Measurements from ENCODE around the gene WDR83. TPM values are rescaled to one million over a fixed set of nuclear protein-coding genes. Genes with fewer than 3 reads are reported as not detected.
"Not testable (repeated sequence)": the region's sequence is repeated elsewhere in the genome, so short reads cannot be mapped to it uniquely, and the experiment has no call there.

WDR83 gene
- total RNA-seq, 1 donor from 2014 or later, result 14.6 TPM

DNA sequence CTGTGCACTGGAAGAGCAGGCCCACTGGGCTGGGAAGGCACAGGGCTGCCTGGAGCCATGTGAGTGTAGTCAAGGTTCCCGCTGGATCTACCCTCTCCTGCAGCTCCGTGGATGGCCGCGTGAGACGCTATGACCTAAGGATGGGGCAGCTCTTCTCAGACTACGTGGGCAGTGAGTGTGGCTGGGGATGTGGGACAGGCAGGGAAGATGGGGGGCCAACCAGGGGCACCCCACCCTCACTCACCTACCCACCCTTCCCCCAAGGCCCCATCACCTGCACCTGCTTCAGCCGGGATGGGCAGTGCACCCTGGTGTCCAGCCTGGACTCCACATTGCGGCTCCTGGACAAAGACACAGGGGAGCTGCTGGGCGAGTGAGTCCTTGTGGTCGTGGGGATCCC lies 6.1 kb downstream of the WDR83 start:
- Mint-ChIP-seq H3K27me3 (no peaks in the 10 kb centered on the region), H3K36me3 (peaks cover 20% of the 10 kb centered on the region), H3K4me1 (ENCODE audit: unreplicated experiment) (peaks cover 5% of the 10 kb centered on the region), H3K4me3 (no peak overlapping the region), H3K27ac (no peak overlapping the region), H3K9me3 (no peaks in the 10 kb centered on the region)
- TF ChIP-seq, protein P1, sequence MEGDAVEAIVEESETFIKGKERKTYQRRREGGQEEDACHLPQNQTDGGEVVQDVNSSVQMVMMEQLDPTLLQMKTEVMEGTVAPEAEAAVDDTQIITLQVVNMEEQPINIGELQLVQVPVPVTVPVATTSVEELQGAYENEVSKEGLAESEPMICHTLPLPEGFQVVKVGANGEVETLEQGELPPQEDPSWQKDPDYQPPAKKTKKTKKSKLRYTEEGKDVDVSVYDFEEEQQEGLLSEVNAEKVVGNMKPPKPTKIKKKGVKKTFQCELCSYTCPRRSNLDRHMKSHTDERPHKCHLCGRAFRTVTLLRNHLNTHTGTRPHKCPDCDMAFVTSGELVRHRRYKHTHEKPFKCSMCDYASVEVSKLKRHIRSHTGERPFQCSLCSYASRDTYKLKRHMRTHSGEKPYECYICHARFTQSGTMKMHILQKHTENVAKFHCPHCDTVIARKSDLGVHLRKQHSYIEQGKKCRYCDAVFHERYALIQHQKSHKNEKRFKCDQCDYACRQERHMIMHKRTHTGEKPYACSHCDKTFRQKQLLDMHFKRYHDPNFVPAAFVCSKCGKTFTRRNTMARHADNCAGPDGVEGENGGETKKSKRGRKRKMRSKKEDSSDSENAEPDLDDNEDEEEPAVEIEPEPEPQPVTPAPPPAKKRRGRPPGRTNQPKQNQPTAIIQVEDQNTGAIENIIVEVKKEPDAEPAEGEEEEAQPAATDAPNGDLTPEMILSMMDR (conservative IDR thresholded peaks at IDR 0.05), result no peak
- DNase-seq (ENCODE audit: extremely low spot score, unreplicated experiment), result no peak

DNA sequence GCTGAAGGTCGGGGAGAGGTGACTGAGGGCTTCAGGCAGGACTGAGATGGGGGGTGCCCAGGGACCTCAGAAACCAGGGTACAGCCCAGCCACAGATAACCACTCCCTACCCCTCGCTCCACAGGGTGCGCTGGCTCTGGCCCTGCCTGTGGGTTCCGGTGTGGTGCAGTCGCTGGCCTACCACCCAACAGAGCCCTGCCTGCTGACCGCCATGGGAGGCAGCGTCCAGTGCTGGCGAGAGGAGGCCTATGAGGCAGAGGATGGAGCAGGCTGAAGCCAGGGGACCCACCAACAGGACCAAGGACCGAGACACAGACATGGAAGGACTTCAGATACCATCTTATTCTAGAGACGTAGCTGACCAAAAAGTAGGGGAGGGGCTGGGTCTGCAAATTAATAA lies 8.8 kb downstream of the WDR83 start:
- H3K4me1 Mint-ChIP-seq (ENCODE audit: unreplicated experiment), result peaks cover 5% of the 10 kb centered on the region
- no peaks in the 10 kb centered on the region for H3K9me3 Mint-ChIP-seq
- no peak overlapping the region for H3K27ac Mint-ChIP-seq
- peaks cover 27% of the 10 kb centered on the region for H3K36me3 Mint-ChIP-seq
- H3K27me3 Mint-ChIP-seq, result no peaks in the 10 kb centered on the region
- TF ChIP-seq, protein P1 (conservative IDR thresholded peaks at IDR 0.05), result no peak
- H3K4me3 Mint-ChIP-seq, result no peak overlapping the region
- no peak for DNase-seq (ENCODE audit: extremely low spot score, unreplicated experiment)

DNA sequence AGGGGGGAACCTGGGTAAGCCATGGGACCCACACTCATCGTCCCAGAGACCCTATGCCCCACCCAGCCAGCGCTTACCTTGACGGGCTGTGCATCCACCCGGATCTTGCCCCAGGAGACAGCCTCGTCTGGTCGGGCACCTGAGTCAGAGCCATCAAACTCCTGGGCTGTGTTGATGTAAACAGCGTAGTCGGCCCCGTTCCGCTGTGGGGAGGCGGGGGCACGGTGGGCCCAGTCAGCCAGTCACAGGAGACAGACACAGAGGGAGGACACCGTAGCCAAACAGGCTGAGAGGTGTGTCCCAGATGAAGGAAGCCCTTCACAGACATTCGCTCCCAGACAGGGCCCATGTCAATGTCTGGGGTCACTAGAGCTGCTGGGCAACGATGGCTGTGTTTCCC lies 9.3 kb downstream of the WDR83 start:
- Mint-ChIP-seq H3K27ac (peak overlapping the region; percentile 63), H3K9me3 (no peaks in the 10 kb centered on the region), H3K27me3 (no peaks in the 10 kb centered on the region), H3K4me1 (ENCODE audit: unreplicated experiment) (peaks cover 7% of the 10 kb centered on the region), H3K36me3 (peaks cover 28% of the 10 kb centered on the region), H3K4me3 (no peak overlapping the region)
- DNase-seq (ENCODE audit: extremely low spot score, unreplicated experiment), result no peak
- TF ChIP-seq, protein P1 (conservative IDR thresholded peaks at IDR 0.05), result no peak

DNA sequence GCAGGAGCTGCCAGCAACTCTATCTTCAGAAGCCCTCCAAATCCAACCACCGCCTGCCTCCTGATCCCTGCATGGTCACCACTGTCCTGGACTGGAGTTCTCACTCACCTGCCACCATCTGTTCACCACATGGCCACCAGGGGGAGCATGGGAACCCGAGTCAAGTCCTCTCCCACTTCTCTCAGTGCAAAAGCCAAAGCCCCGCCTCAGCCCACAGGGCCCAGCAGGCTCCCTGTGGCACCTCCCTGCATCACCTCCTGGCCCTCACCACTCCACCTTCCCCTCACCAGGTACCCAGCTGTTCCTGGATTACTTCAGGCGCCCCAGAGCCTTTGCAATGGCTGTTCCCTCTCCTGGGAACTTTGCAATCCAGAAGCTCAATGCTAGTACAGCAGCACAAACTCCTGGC lies 9.8 kb downstream of the WDR83 start:
- Mint-ChIP-seq H3K4me3 (peak overlapping the region; percentile 61), H3K27me3 (no peaks in the 10 kb centered on the region), H3K9me3 (no peaks in the 10 kb centered on the region), H3K4me1 (ENCODE audit: unreplicated experiment) (peaks cover 11% of the 10 kb centered on the region), H3K27ac (peak overlapping the region; percentile 63), H3K36me3 (peaks cover 33% of the 10 kb centered on the region)
- TF ChIP-seq, protein P1 (conservative IDR thresholded peaks at IDR 0.05), result peak; percentile 87
- peak; percentile 93 for DNase-seq (ENCODE audit: extremely low spot score, unreplicated experiment)

DNA sequence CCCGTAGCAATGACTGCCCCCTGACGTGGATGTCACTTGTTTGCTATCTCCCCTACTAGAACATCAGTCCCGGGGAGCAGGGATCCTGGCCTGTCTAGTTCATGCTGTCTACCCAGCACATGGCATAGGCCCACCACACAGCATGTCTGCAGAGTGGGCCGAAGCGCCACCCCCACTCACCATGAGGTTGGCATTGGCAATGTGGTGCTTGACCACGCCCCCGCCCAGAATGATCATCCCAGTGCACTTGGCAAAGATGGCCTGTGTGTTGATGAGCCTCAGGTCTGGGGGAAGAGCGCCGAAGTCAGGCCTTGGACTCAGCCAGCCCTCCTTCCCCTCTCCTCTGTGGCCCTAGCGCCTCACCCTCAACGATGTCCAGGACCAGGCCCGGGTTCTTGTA lies 10.3 kb downstream of the WDR83 start:
- Mint-ChIP-seq H3K27ac (peak overlapping the region; percentile 63), H3K4me1 (ENCODE audit: unreplicated experiment) (peaks cover 9% of the 10 kb centered on the region), H3K9me3 (no peaks in the 10 kb centered on the region), H3K4me3 (no peak overlapping the region), H3K27me3 (no peaks in the 10 kb centered on the region), H3K36me3 (peaks cover 31% of the 10 kb centered on the region)
- TF ChIP-seq, protein P1 (conservative IDR thresholded peaks at IDR 0.05), result no peak
- no peak for DNase-seq (ENCODE audit: extremely low spot score, unreplicated experiment)

DNA sequence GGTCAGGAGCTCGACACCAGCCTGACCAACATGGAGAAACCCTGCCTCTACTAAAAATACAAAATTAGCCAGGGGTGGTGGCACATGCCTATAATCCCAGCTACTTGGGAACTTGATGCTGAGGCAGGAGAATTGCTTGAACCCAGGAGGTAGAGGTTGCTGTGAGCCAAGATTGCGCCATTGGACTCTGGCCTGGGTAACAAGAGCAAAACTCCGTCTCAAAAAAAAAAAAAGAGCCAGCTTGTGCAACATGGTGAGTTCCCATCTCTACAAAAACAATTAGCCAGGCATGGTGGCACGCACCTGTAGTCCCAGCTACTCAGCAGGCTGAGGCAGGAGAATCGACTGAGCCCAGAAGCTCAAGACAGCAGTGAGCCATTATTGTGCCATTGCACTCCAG lies 11.4 kb downstream of the WDR83 start:
- not testable (repeated sequence) for H3K27ac Mint-ChIP-seq

More for the DNA sequence above, 11.4 kb downstream of the WDR83 start:
- not testable (repeated sequence) for H3K9me3 Mint-ChIP-seq; H3K27me3 Mint-ChIP-seq; H3K4me3 Mint-ChIP-seq; H3K4me1 Mint-ChIP-seq (ENCODE audit: unreplicated experiment); DNase-seq (ENCODE audit: extremely low spot score, unreplicated experiment)
- H3K36me3 Mint-ChIP-seq, result peaks cover 27% of the 10 kb centered on the region
